Measurements from ENCODE around the gene METTL2A.
"Not testable (repeated sequence)": the region's sequence is repeated elsewhere in the genome, so short reads cannot be mapped to it uniquely, and the experiment has no call there.

The METTL2A gene

GRCh38 chr17:62490990-62491389 is 67.3 kb downstream of the METTL2A start:
- not testable (repeated sequence) for DNase-seq (ENCODE audit: low read depth); H3K4me3 ChIP-seq (ENCODE audit: low read depth, low read length)

GRCh38 chr17:62493049-62493655 is 69.5 kb downstream of the METTL2A start:
- not testable (repeated sequence) for DNase-seq (ENCODE audit: low read depth); H3K4me3 ChIP-seq (ENCODE audit: low read depth, low read length)

GRCh38 chr17:62494073-62494472 is 70.4 kb downstream of the METTL2A start:
- DNase-seq (ENCODE audit: low read depth) = not testable (repeated sequence)

GRCh38 chr17:62496344-62496743 is 72.6 kb downstream of the METTL2A start:
- DNase-seq (ENCODE audit: low read depth); H3K4me3 ChIP-seq (ENCODE audit: low read depth, low read length): not testable (repeated sequence)

More at GRCh38 chr17:62494073-62494472, 70.4 kb downstream of the METTL2A start:
- H3K4me3 ChIP-seq (ENCODE audit: low read depth, low read length) = not testable (repeated sequence)

GRCh38 chr17:62498796-62499195 is 75.1 kb downstream of the METTL2A start:
- H3K4me3 ChIP-seq (ENCODE audit: low read depth, low read length); DNase-seq (ENCODE audit: low read depth): not testable (repeated sequence)
